Ishikawa (cell line): ENCODE results near the gene CEP164.

ENCODE experiments used
- CEBPB ChIP-seq: IDR thresholded peaks from 2 replicates; pipeline ENCODE4 v1.6.1; 2012
- CREB1 ChIP-seq: IDR thresholded peaks from 2 replicates; pipeline ENCODE4 v1.6.1; 2012; ENCODE audit warnings: low read depth
- EGR1 ChIP-seq: IDR thresholded peaks from 2 replicates; pipeline ENCODE4 v1.6.1; 2012
- EP300 ChIP-seq: IDR thresholded peaks from 2 replicates; pipeline ENCODE4 v1.6.1; 2012; ENCODE audit warnings: borderline replicate concordance
- RAD21 ChIP-seq: IDR thresholded peaks from 2 replicates; pipeline ENCODE4 v1.6.1; 2012; ENCODE audit warnings: low read depth
- TCF12 ChIP-seq: IDR thresholded peaks from 2 replicates; pipeline ENCODE4 v1.6.1; 2012; ENCODE audit warnings: low read depth
- TEAD4 ChIP-seq: IDR thresholded peaks from 2 replicates; pipeline ENCODE4 v1.6.1; 2012
- YY1 ChIP-seq: IDR thresholded peaks from 2 replicates; pipeline ENCODE4 v1.6.1; 2012; ENCODE audit warnings: low read depth
- TF ChIP-seq, protein P1 (sequence below): IDR thresholded peaks from 2 replicates; pipeline ENCODE4 v1.6.1; 2012

GRCh38 chr11:117441146-117441975, 113.7 kb downstream of the CEP164 start:
- TF ChIP-seq EP300, result no peak
- no peak for TF ChIP-seq TCF12
- no peak for TF ChIP-seq RAD21
- TF ChIP-seq, protein P1, sequence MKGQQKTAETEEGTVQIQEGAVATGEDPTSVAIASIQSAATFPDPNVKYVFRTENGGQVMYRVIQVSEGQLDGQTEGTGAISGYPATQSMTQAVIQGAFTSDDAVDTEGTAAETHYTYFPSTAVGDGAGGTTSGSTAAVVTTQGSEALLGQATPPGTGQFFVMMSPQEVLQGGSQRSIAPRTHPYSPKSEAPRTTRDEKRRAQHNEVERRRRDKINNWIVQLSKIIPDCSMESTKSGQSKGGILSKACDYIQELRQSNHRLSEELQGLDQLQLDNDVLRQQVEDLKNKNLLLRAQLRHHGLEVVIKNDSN, result no peak
- no peak for TF ChIP-seq EGR1
- TF ChIP-seq CREB1, result no peak
- TF ChIP-seq YY1, result no peak
- TF ChIP-seq TEAD4, result no peak
- no peak for TF ChIP-seq CEBPB
